Liver (tissue), 3 donors: ENCODE measurements around the gene CATSPERZ.

Experiments
- GABPA ChIP-seq, 2 donors: IDR thresholded peaks in 1 of 2; conservative IDR thresholded peaks in 1 of 2; 2 replicates each; pipeline ENCODE4 v1.6.1; 2016; ENCODE audit warnings: antibody characterized with exemption in 2 of 2, mild to moderate bottlenecking in 1 of 2, moderate library complexity in 1 of 2
- JUND ChIP-seq, 2 donors: IDR thresholded peaks; 2 replicates each; pipeline ENCODE4 v1.6.1; 2016; ENCODE audit warnings: antibody characterized with exemption in 2 of 2
- RAD21 ChIP-seq, 2 donors: IDR thresholded peaks; 2 replicates each; pipeline ENCODE4 v1.6.1; 2016; ENCODE audit warnings: antibody characterized with exemption in 2 of 2, mild to moderate bottlenecking in 2 of 2
- REST ChIP-seq: IDR thresholded peaks from 2 replicates; pipeline ENCODE4 v1.6.1; 2016; ENCODE audit warnings: antibody characterized with exemption, mild to moderate bottlenecking
- RXRA ChIP-seq, 2 donors: IDR thresholded peaks; 2 replicates each; pipeline ENCODE4 v1.6.1; 2017 to 2018; ENCODE audit warnings: antibody characterized with exemption in 2 of 2, mild to moderate bottlenecking in 1 of 2
- SP1 ChIP-seq: IDR thresholded peaks from 2 replicates; pipeline ENCODE4 v1.6.1; 2018; ENCODE audit warnings: antibody characterized with exemption, mild to moderate bottlenecking
- TAF1 ChIP-seq: conservative IDR thresholded peaks from 2 replicates; pipeline ENCODE4 v1.6.1; 2016; ENCODE audit warnings: antibody characterized with exemption, mild to moderate bottlenecking
- TF ChIP-seq, protein P1 (sequence below): fragments of 150-350 bp; IDR thresholded peaks from 2 replicates; pipeline ENCODE4 v1.5.1; 2017; ENCODE audit warnings: improper control_type of control experiment, low read depth, low read length; ENCODE audit not compliant: missing input control
- TF ChIP-seq, protein P2 (sequence below): IDR thresholded peaks from 2 replicates; pipeline ENCODE4 v1.6.1; 2016; ENCODE audit warnings: antibody characterized with exemption
- TF ChIP-seq, protein P3 (sequence below): IDR thresholded peaks from 2 replicates; pipeline ENCODE4 v1.6.1; 2016; ENCODE audit warnings: antibody characterized with exemption
- donor health status: healthy.
- donor health status: healthy.

GRCh38 chr11:64321533-64321932 lies 21.4 kb downstream of the CATSPERZ start:
- TF ChIP-seq SP1: no peak
- TF ChIP-seq, protein P1, sequence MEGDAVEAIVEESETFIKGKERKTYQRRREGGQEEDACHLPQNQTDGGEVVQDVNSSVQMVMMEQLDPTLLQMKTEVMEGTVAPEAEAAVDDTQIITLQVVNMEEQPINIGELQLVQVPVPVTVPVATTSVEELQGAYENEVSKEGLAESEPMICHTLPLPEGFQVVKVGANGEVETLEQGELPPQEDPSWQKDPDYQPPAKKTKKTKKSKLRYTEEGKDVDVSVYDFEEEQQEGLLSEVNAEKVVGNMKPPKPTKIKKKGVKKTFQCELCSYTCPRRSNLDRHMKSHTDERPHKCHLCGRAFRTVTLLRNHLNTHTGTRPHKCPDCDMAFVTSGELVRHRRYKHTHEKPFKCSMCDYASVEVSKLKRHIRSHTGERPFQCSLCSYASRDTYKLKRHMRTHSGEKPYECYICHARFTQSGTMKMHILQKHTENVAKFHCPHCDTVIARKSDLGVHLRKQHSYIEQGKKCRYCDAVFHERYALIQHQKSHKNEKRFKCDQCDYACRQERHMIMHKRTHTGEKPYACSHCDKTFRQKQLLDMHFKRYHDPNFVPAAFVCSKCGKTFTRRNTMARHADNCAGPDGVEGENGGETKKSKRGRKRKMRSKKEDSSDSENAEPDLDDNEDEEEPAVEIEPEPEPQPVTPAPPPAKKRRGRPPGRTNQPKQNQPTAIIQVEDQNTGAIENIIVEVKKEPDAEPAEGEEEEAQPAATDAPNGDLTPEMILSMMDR: no peak
- no peak for TF ChIP-seq REST
- TF ChIP-seq, protein P2, sequence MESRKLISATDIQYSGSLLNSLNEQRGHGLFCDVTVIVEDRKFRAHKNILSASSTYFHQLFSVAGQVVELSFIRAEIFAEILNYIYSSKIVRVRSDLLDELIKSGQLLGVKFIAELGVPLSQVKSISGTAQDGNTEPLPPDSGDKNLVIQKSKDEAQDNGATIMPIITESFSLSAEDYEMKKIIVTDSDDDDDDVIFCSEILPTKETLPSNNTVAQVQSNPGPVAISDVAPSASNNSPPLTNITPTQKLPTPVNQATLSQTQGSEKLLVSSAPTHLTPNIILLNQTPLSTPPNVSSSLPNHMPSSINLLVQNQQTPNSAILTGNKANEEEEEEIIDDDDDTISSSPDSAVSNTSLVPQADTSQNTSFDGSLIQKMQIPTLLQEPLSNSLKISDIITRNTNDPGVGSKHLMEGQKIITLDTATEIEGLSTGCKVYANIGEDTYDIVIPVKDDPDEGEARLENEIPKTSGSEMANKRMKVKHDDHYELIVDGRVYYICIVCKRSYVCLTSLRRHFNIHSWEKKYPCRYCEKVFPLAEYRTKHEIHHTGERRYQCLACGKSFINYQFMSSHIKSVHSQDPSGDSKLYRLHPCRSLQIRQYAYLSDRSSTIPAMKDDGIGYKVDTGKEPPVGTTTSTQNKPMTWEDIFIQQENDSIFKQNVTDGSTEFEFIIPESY: no peak
- no peak for TF ChIP-seq GABPA (IDR thresholded peaks at IDR 0.05 in 1 of 2, conservative IDR thresholded peaks at IDR 0.05 in 1 of 2)
- no peak for TF ChIP-seq TAF1
- TF ChIP-seq JUND (IDR thresholded peaks at IDR 0.05): no peak
- TF ChIP-seq, protein P3, sequence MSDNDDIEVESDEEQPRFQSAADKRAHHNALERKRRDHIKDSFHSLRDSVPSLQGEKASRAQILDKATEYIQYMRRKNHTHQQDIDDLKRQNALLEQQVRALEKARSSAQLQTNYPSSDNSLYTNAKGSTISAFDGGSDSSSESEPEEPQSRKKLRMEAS: no peak
- no peak for TF ChIP-seq RAD21 (IDR thresholded peaks at IDR 0.05)
- no peak for TF ChIP-seq RXRA (IDR thresholded peaks at IDR 0.05)
